ENCODE measurements around the gene HACL1. TPM values are rescaled to one million over a fixed set of nuclear protein-coding genes. Genes with fewer than 3 reads are reported as not detected.

Gene HACL1
- total RNA-seq, 1 experiment from 2014 or later, result 20.5 TPM

DNA sequence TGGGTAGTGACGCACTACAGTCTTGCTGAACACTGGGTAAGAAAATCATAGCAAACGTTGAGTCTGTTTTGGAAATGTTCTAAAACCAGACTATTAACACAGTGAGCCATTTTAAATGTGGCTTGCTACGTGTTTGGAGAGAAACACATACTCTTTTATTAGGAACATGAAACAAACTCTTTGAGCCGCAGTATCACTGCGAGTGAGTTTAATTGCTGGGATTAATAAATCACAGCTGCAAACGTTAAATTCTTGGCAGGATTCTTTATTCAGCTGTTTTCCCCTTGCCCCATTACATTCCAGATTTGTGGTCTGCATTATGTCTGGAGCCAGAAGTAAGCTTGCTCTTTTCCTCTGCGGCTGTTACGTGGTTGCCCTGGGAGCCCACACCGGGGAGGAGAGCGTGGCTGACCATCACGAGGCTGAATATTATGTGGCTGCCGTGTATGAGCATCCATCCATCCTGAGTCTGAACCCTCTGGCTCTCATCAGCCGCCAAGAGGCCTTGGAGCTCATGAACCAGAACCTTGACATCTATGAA lies 33.8 kb upstream of the HACL1 start:
- ChIA-PET RAD21 (ENCODE audit: low non-redundant PET in 1 of 2, low total read pairs in 2 of 2, uncharacterized antibody in 2 of 2, unreplicated experiment in 2 of 2) (no interaction called here), CTCF (no interaction called here), POLR2A (interaction anchor here (1.1 to 2.2 kb wide), 2 partner anchors 11 to 34 kb away, joined by 3 to 5 read pairs; partner anchors contain the start of genes BTD and HACL1)
- Histone ChIP-seq H3K9me3 (ENCODE audit: control insufficient read depth in 1 of 2, insufficient read depth in 1 of 2, low read depth in 1 of 2, low read length in 2 of 2) (no peaks in the 10 kb centered on the region), H4K20me1 (ENCODE audit: insufficient read depth) (no peaks in the 10 kb centered on the region), H3K4me2 (ENCODE audit: low read length) (peak overlapping the region; percentile 91), H3K79me2 (ENCODE audit: insufficient read depth, low read length) (no peaks in the 10 kb centered on the region), H3K9me2 (ENCODE audit: insufficient read depth) (no peaks in the 10 kb centered on the region), H3K4me1 (ENCODE audit: control insufficient read depth in 1 of 2, insufficient read depth in 2 of 2, low read length in 2 of 2) (peaks cover 35 to 85% of the 10 kb centered on the region in 2 experiments), H3K36me3 (ENCODE audit: control insufficient read depth in 1 of 2, insufficient read depth in 2 of 2, low read length in 2 of 2) (no peaks in the 10 kb centered on the region), H3K27ac (ENCODE audit: low read depth, low read length) (peak overlapping the region; percentile 72), H3K9ac (ENCODE audit: low read length) (peak overlapping the region; percentile 62), H3K27me3 (ENCODE audit: insufficient read depth, low read length) (no peaks in the 10 kb centered on the region), H3K4me3 (replicated peaks in 1 of 2; ENCODE audit: low read depth in 1 of 2, low read length in 2 of 2) (peak overlapping the region in 1 of 2 experiments; percentile 52; a peak in 2 of 4 replicates), H2AFZ (ENCODE audit: low read depth, low read length, poor library complexity, severe bottlenecking) (peak overlapping the region; percentile 75)
- intact Hi-C loops (cut with micrococcal nuclease), result loop anchor here (10.0 kb wide), 1 partner anchor 410 kb away; no protein-coding TSS in a partner anchor
- TF ChIP-seq SRF (IDR thresholded peaks at IDR 0.05; ENCODE audit: low read depth) (no peak), ZFX (IDR thresholded peaks at IDR 0.05) (no peak), POLR2A (IDR thresholded peaks at IDR 0.05; ENCODE audit: borderline replicate concordance, extremely low read depth, insufficient read depth, insufficient read length) (no peak)
- TF ChIP-seq, protein P1, sequence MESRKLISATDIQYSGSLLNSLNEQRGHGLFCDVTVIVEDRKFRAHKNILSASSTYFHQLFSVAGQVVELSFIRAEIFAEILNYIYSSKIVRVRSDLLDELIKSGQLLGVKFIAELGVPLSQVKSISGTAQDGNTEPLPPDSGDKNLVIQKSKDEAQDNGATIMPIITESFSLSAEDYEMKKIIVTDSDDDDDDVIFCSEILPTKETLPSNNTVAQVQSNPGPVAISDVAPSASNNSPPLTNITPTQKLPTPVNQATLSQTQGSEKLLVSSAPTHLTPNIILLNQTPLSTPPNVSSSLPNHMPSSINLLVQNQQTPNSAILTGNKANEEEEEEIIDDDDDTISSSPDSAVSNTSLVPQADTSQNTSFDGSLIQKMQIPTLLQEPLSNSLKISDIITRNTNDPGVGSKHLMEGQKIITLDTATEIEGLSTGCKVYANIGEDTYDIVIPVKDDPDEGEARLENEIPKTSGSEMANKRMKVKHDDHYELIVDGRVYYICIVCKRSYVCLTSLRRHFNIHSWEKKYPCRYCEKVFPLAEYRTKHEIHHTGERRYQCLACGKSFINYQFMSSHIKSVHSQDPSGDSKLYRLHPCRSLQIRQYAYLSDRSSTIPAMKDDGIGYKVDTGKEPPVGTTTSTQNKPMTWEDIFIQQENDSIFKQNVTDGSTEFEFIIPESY (IDR thresholded peaks at IDR 0.05; ENCODE audit: extremely low read depth, insufficient replicate concordance, low read length), result no peak
- TF ChIP-seq, protein P2, sequence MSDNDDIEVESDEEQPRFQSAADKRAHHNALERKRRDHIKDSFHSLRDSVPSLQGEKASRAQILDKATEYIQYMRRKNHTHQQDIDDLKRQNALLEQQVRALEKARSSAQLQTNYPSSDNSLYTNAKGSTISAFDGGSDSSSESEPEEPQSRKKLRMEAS (IDR thresholded peaks at IDR 0.05), result no peak
- BruUV-seq (replicated peaks), result no TSS peak
- ATAC-seq, result 0 out of 2 replicates have a peak, but pooled peaks have one; percentile 1
- DNase-seq (ENCODE audit: low read depth, low spot score), result no peak

- no peaks in the 10 kb centered on the region for H3K36me3 ChIP-seq (ENCODE audit: control insufficient read depth in 1 of 2, insufficient read depth in 2 of 2, low read length in 2 of 2)
- no TSS peak for BruUV-seq (replicated peaks)
- no peak for DNase-seq (ENCODE audit: low read depth, low spot score)
- CTCF ChIA-PET, result interaction anchor here (1.1 kb wide), 1 partner anchor 544 kb away, joined by 3 read pairs; no protein-coding TSS in a partner anchor
- POLR2A ChIA-PET, result interaction anchor here (0.9 to 2.2 kb wide), 3 partner anchors 12 to 163 kb away, joined by 3 to 5 read pairs (median 3); partner anchors contain the start of genes ANKRD28, BTD and HACL1
- H3K79me2 ChIP-seq (ENCODE audit: insufficient read depth, low read length), result no peaks in the 10 kb centered on the region
- TF ChIP-seq ZNF274 (IDR thresholded peaks at IDR 0.05; ENCODE audit: low read depth, low read length) (no peak), SRF (IDR thresholded peaks at IDR 0.05; ENCODE audit: low read depth) (no peak), SP1 (IDR thresholded peaks at IDR 0.05; ENCODE audit: low read depth) (no peak), CEBPB (IDR thresholded peaks at IDR 0.05; ENCODE audit: low read depth) (no peak), POLR2A (IDR thresholded peaks at IDR 0.05; ENCODE audit: borderline replicate concordance, extremely low read depth, insufficient read depth, insufficient read length) (no peak), ATF3 (IDR thresholded peaks at IDR 0.05) (no peak)
- TF ChIP-seq, protein P2 (IDR thresholded peaks at IDR 0.05), result no peak
- H3K4me1 ChIP-seq (ENCODE audit: control insufficient read depth in 1 of 2, insufficient read depth in 2 of 2, low read length in 2 of 2), result peaks cover 35 to 89% of the 10 kb centered on the region in 2 experiments
- no peak overlapping the region for H2AFZ ChIP-seq (ENCODE audit: low read depth, low read length, poor library complexity, severe bottlenecking)
- H3K4me2 ChIP-seq (ENCODE audit: low read length), result peak overlapping the region; percentile 91; the same call in 1 of the 2 replicates
- no peaks in the 10 kb centered on the region for H4K20me1 ChIP-seq (ENCODE audit: insufficient read depth)
- H3K9ac ChIP-seq (ENCODE audit: low read length), result no peak overlapping the region
- no peak overlapping the region for H3K27ac ChIP-seq (ENCODE audit: low read depth, low read length)
- RAD21 ChIA-PET (ENCODE audit: low non-redundant PET in 1 of 2, low total read pairs in 2 of 2, uncharacterized antibody in 2 of 2, unreplicated experiment in 2 of 2), result no interaction called here
- no peaks in the 10 kb centered on the region for H3K9me3 ChIP-seq (ENCODE audit: control insufficient read depth in 1 of 2, insufficient read depth in 1 of 2, low read depth in 1 of 2, low read length in 2 of 2)
- no peaks in the 10 kb centered on the region for H3K27me3 ChIP-seq (ENCODE audit: insufficient read depth, low read length)
- H3K9me2 ChIP-seq (ENCODE audit: insufficient read depth), result no peaks in the 10 kb centered on the region
- no peak for ATAC-seq
- H3K4me3 ChIP-seq (replicated peaks in 1 of 2; ENCODE audit: low read depth in 1 of 2, low read length in 2 of 2), result no peak overlapping the region
- intact Hi-C loops (cut with micrococcal nuclease), result loop anchor here (5.0 to 10.0 kb wide), 2 partner anchors 410 to 543 kb away; no protein-coding TSS in a partner anchor
Observed at GRCh38 chr3:15634671-15635070, 33.3 kb upstream of the HACL1 start.
